Measurements from ENCODE around the gene CRYGB.

Gene CRYGB

GRCh38 chr2:208146006-208146405 lies at the start of gene CRYGB:
Gene CRYGB (minus strand): TSS chr2:208146158. CDS start chr2:208146120, 38 bp downstream.
- CTCF ChIA-PET, result no interaction called here
- POLR2A ChIA-PET, result no interaction called here
- no peak for TF ChIP-seq CTCF (IDR thresholded peaks at IDR 0.05; ENCODE audit: insufficient read depth, low read length, missing control alignments)
- DNase-seq (ENCODE audit: low read depth, low spot score), result no peak
- H3K4me3 ChIP-seq (ENCODE audit: low read depth, low read length), result no peak within 1 kb of the TSS

- no peak overlapping the region for H3K4me3 ChIP-seq (ENCODE audit: low read depth, low read length)
- DNase-seq (ENCODE audit: low read depth, low spot score), result no peak
- POLR2A ChIA-PET, result no interaction called here
- CTCF ChIA-PET, result interaction anchor here (1.1 kb wide), 1 partner anchor 20 kb away, joined by 3 read pairs; no protein-coding TSS in a partner anchor
- TF ChIP-seq CTCF (IDR thresholded peaks at IDR 0.05; ENCODE audit: insufficient read depth, low read length, missing control alignments), result no peak
Observed at GRCh38 chr2:208195531-208195930, 49.6 kb upstream of the CRYGB start.

- no peak for DNase-seq (ENCODE audit: low read depth, low spot score)
- no peak for TF ChIP-seq CTCF (IDR thresholded peaks at IDR 0.05; ENCODE audit: insufficient read depth, low read length, missing control alignments)
- POLR2A ChIA-PET, result no interaction called here
- CTCF ChIA-PET, result interaction anchor here (2.5 kb wide), 1 partner anchor 18 kb away, joined by 12 read pairs; no protein-coding TSS in a partner anchor
- no peak overlapping the region for H3K4me3 ChIP-seq (ENCODE audit: low read depth, low read length)
Observed at GRCh38 chr2:208192611-208193236, 46.8 kb upstream of the CRYGB start.

GRCh38 chr2:208189810-208190503 lies 44.0 kb upstream of the CRYGB start, which contains the start of gene C2orf80:
Gene C2orf80 (minus strand): TSS chr2:208190030. CDS start chr2:208186986, 3,044 bp downstream.
- no peak for DNase-seq (ENCODE audit: low read depth, low spot score)
- no peak for TF ChIP-seq CTCF (IDR thresholded peaks at IDR 0.05; ENCODE audit: insufficient read depth, low read length, missing control alignments)
- ChIA-PET CTCF (interaction anchor here (2.3 kb wide), 1 partner anchor 14 kb away, joined by 9 read pairs; no protein-coding TSS in a partner anchor), POLR2A (no interaction called here)
- no peak within 1 kb of the TSS for H3K4me3 ChIP-seq (ENCODE audit: low read depth, low read length)

- CTCF ChIA-PET, result interaction anchor here (0.9 to 2.3 kb wide), 2 partner anchors 14 to 60 kb away, joined by 3 to 9 read pairs; no protein-coding TSS in a partner anchor
- no peak for DNase-seq (ENCODE audit: low read depth, low spot score)
- POLR2A ChIA-PET, result no interaction called here
- H3K4me3 ChIP-seq (ENCODE audit: low read depth, low read length), result no peak overlapping the region
- TF ChIP-seq CTCF (IDR thresholded peaks at IDR 0.05; ENCODE audit: insufficient read depth, low read length, missing control alignments), result no peak
Observed at GRCh38 chr2:208189069-208189809, 43.3 kb upstream of the CRYGB start.

- CTCF ChIA-PET, result interaction anchor here (4.3 kb wide), 1 partner anchor 11 kb away, joined by 28 read pairs; no protein-coding TSS in a partner anchor
- no peak overlapping the region for H3K4me3 ChIP-seq (ENCODE audit: low read depth, low read length)
Observed at GRCh38 chr2:208186893-208187292, 40.9 kb upstream of the CRYGB start.

More at GRCh38 chr2:208186893-208187292, 40.9 kb upstream of the CRYGB start:
- TF ChIP-seq CTCF (IDR thresholded peaks at IDR 0.05; ENCODE audit: insufficient read depth, low read length, missing control alignments), result no peak
- no peak for DNase-seq (ENCODE audit: low read depth, low spot score)
- POLR2A ChIA-PET, result no interaction called here
